T-helper 1 cell treated with Interleukin-12 subunit alpha and Interleukin-12 subunit beta and Interleukin-4 antibody, amounts not matched to agents 30 ng/mL and 1 ng/mL, for 36 hours (primary cell): ENCODE data around the gene CISD3. TPM values are rescaled to one million over a fixed set of nuclear protein-coding genes. Genes with fewer than 3 reads are reported as not detected.
"Not testable (repeated sequence)": the region's sequence is repeated elsewhere in the genome, so short reads cannot be mapped to it uniquely, and the experiment has no call there.

Experiments
- intact Hi-C: fragments of 100-400 bp; cut with micrococcal nuclease; formaldehyde crosslinking; loops from one replicate; pipeline ENCODE4 v1.15.1; 2024
- total RNA-seq: library from RNA; stranded (reverse); gene quantifications from 2 replicates; pipeline ENCODE4 v1.2.3, GENCODE V29; 2022

The CISD3 gene
- total RNA-seq, 1 donor from 2014 or later = 38.3 TPM

DNA sequence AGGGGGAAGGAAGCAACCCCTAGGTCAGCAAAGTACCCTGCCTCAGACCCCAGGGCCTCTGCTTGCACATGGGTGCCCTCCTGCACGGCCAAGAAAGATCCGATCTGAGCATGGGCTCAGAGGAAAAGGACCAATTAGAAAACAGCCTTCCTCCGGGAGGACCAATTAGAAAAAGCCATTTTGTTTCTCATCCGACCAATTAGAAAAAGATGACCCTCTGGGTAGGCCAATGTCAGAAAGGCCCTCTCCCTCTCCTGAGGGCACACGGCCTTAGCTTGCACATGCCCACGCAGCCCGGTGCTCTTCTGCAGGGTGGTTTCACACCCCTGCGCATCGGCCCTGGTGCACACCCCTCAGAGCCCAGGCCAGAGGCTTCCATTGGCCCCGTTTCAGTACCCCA lies 5.1 kb upstream of the CISD3 start:
- intact Hi-C loops = no loop called here

DNA sequence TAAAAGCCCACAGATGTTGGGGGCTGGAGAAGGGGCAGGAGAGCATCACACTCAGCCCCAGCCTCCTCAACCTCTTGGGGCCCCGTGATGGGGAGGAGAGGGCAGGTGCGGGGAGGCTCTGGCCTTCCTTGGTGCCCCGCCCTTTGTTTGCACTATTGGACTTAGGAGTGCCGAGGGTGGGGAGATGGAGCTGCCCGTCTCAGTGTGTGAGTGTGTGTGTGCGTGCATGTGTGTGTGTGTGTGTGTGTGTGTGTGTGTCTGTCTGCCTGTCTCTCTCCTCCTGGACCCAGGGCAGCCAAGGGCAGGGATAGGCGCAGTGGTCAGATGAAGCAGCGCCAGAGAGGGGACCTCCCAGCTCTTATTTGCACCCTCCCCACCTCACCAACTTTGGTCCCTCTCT lies 4.0 kb upstream of the CISD3 start:
- intact Hi-C loops = not testable (repeated sequence)

DNA sequence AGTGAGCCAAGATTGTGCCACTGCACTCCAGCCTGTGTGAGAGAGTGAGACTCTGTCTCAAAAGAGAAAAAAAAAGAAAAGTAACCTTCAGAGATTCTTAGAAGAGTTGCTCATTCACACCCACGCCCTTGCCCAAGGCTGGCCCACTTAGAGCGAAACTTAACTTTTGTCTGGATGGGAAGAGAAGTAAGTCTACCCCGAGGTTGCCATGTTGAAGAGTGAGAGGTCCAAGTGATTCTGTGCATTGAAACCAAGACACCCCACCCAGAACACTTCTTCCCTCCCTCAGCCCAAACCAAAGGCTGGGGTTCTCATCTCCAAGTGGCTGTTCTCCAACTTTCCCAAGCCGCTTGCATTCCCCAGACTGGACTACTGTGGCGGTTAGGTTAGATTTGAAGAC lies 2.4 kb upstream of the CISD3 start:
- intact Hi-C loops = loop anchor here (1.0 kb wide), 3 partner anchors 9 to 26 kb away; no protein-coding TSS in a partner anchor

DNA sequence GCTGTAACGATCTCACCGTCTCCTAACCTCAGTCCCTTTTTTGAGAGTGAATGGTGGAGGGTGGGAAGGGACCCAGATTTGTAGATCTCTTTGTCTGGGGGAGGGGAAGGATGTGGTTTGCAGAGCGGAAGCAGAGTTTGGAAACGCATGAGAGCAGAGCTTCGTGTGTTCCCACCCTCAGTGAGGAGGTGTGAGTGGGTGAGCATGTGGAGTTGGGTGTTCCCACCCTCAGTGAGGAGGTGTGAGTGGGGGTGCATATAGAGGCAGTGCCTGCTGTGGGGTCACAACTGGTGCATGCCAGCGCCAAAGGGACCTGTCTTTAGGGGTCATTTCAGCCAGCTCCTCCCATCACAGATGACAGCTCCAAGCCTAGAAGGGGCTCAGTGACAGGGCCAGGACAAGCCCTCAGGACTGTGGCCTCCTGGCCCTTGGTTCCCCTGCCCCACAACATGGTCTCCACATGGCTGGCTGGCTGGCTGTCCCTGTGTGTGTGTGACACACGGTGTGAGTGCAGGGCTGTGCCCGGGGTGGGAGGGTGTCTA lies 1.8 kb upstream of the CISD3 start:
- intact Hi-C loops = loop anchor here (1.0 kb wide), 3 partner anchors 10 to 27 kb away; no protein-coding TSS in a partner anchor

DNA sequence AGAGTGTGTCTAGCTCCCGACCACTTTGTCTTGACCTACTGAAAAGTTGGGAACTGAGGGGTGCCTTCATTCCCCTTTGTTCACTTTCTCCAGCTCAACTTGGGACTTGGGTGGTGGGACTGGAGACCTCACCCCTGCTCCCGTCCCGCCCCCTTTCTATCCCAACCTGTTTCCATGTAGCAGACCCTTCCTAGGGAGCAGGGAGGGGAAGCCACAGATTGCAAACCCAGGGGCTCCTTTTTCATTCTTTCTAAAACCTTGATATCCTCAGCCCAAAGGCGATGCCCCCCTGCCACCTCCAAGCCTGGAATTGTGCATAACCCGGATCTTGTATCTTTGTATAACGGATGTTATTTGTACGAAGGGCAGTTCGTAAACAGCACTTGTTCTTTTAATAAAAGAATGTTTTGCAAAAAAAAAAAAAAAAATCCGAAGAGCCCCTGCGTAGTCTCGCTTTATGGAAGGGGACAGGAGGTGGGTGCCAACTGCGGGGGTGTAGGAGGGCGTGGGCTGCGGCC lies 714 bp upstream of the CISD3 start:
- intact Hi-C loops = no loop called here

DNA sequence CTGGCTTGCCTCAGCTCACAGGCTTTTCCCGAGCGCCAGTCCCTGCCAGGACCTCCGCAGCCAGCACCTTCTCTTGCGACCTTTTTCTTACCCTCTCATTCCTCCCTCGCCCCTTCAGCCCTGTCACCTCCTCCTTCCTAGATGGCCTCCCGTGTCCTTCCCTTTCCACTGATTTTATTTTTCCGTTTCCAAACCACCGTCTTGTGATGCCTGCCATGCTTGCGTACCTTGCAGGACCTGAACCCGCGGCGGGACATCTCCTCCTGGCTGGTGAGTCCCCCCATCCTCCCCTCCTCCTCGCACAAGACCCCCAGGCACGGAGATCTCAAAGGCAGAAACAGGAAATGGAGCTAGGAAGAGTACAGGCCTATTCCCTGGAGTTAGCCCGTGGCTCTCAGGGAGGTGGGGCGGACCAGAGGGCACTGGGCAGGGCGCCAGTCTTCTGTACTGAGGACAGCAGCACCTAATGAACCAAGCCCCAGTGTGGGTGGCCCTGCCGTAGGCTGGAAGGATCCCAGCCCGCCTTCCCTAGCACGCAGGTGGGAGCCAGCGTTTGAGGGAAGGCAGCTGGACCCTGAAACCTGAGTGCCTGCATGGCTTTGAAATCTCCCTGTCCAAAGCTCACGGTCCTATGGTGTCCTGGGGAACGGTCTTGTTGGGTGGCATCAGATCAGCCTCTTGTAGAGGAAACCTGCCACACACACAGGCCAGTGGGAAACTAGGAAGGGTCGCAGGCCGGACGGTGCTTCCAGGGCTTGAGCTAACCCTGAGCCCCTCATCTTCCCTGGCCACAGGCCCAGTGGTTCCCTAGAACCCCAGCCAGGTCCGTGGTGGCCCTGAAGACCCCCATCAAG lies 612 bp downstream of the CISD3 start:
- intact Hi-C loops = loop anchor here (1.0 kb wide), 3 partner anchors 22 to 172 kb away; partner anchors contain the start of gene PSMB3

DNA sequence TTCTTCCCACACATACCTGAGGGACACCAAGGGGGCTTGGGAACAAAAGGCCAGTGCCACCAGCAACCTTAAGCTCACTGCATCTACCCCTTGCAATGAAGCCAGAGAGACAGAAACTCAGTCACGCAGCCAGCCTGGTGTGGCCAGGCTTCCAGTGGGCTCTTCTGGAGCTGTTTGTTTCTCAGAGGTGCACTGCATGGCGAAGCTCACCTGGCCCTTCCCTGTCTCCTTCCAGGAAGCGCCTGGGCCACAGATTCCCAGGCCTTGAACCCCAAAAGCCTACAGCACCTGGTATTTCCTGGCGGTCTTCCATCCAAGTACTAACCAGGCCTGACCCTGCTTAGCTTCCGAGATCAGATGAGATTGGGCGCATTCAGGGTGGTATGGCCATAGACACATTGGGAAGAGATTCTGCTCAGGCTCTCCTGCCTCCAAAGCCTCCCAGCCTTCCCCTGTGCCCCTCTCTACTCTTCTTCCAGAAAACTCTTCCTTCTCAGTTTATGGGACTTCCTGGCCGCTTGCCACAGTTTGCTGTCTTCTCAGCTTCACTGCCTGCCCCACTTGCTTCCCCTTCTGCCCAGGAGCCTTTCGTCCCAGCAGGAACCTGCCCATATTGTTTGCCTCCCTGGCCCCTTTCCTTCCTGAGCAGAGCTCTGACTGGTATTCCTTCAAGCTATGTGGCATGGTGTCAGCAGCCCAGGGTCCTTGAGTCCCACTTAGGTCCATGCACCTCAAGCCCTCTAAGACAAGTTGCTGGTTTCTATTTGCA lies 1.6 kb downstream of the CISD3 start:
- intact Hi-C loops = no loop called here

DNA sequence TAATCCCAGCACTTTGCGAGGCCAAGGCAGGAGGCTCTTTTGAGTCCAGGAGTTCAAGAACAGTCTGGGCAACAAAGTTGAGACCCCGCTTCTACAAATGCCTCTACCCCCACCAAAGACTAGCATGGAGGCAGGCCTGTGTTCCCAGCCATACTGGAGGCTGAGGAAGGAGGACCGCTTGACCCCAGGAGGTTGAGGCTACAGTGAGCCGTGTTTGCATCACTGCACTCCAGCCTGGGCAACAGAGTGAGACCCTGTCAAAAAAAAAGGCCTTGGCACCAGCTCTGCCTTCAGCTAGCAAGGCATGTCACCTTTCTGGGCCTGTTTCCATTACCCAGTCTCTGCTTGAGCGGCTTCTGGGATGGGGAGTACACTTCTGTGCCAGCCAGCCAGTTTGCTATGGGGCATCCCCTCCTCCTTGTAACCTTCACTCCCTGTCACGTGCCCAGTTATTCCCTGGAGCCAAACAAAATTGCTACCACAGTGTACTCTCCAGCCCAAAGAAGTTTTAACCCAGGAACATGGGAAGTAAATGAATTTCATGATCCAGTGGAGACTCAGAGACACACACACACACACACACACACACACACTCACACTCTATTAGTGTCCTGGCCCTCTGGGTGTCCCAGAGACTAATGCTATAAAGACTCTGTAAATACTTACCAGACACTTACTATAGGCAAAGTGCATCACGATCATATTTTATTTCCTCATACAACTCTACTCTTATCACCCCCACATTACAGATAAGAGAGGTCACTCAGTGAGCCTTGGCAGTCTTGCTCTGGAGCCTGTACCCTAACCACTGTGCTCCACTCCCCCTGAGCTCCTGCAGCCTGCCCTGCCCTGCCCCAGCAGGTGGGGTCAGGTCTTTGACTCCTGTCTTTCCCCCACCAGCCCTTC lies 2.5 kb downstream of the CISD3 start:
- intact Hi-C loops = no loop called here

DNA sequence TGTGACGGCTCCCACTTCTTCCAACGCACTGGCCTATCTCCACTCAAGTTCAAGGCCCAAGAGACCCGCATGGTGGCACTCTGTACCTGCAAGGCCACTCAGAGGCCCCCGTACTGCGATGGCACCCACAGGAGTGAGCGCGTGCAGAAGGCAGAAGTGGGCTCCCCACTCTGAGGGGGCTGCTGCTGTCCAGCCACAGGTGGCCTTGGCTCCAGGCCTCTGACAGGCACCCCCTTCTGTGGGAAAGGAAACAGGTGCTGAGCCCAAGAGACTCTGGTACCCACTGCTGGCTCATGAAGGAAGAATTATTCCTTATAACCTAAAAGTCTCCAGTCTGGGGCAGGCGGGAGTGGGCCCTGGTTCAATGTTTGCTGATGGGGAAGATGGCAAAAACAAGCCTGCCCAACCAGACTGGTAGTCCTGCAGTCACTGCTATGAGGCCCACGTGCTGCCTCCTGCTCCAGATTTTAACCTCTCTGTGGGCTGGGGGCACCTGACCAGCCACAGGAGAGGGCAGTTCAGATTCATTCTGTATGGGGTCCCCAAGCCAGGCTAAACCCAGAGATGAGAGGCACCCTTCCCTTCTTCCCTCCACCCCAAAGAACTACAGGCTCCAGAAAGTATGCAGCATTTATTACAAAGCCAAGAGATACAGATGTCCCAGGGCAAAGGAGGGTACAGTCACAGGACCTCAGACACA lies 3.3 kb downstream of the CISD3 start:
- intact Hi-C loops = no loop called here

DNA sequence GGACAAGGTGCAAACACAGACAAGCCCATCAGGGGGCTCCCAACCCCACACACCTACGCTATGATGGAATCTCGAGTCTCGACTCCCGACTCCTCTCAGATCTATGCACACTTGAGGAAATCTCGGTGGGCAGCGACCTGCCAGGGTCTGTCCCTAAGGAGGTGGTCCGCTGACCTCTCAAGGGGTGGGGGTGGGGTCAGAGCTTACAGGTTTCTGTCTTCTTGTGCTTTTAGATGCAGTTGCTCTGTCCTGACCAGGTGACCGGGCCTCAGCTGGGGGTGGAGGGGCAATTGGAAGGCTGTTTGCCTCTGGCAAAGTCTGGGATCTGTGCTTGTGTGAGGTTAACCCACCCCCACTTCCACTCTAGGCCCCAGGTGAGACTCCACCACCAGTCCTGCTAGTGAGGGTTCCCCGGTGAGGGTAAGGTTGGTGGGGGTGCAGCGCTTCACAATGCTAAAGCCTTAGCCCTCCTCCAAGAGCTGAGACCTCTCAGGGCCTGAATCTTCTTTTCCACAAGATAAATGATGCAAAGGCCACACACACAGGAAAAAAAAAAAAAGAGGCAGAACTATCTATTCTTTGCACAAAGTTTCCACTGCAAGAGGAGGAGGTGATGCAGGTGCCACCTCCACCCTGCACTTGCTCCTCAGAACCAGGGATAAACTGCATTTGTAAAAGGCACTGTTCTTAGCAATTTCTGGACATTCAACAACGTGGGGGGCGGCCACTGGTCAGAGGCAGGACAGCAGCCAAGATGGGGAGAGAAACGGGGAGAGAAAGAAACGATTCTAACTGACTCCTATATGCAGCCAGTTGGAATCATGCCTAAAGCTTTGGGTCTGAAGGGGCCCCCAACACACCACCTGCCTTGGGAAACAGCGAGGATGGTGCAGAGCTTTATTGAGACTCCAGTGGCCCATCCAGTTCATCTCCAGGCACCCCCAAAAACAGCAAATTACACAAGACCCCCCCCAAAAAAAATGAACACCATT lies 4.1 kb downstream of the CISD3 start:
- intact Hi-C loops = loop anchor here (1.0 kb wide), 1 partner anchor 176 kb away; no protein-coding TSS in a partner anchor

DNA sequence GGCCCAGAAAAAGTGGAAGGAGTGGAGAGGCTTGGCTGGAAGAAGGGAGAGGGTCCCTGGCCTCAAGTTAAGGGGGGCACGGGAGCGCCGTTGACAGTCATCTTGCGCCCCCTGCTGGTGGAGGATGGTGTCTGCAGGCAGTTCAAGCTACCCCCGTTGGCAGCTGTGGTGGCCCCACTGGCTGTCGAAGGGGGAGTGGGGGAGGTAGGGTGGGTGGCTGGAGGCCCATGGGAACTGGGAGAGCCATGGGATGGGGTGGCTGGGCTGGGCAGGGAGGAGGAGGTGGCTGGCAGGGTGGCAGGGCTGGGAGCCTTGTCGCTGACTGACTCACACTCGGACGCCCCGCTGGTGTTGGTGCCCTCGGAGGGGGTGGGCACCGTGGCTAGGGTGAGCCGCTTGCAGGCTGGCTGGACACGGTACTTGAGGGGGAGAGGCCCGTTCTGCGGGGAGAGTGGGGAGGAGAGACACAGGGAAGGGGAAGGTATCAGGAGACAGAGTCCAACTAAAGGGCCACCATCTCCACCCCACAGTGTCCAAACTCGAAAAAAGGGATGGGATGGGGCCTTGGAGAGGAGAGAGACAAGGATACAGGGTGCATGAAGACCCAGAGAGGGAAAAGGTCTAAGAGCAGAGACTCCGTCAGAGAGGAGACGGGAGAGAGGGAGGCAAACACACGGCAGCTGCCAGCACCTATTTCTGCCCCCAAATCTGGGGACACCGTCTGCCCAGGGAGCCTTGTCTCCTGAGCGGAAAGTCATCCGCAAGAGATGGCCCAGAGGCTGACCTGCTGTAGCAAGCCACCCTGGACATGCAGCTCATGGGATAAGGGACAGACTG lies 5.2 kb downstream of the CISD3 start:
- intact Hi-C loops = loop anchor here (1.0 kb wide), 2 partner anchors 58 to 243 kb away; no protein-coding TSS in a partner anchor

DNA sequence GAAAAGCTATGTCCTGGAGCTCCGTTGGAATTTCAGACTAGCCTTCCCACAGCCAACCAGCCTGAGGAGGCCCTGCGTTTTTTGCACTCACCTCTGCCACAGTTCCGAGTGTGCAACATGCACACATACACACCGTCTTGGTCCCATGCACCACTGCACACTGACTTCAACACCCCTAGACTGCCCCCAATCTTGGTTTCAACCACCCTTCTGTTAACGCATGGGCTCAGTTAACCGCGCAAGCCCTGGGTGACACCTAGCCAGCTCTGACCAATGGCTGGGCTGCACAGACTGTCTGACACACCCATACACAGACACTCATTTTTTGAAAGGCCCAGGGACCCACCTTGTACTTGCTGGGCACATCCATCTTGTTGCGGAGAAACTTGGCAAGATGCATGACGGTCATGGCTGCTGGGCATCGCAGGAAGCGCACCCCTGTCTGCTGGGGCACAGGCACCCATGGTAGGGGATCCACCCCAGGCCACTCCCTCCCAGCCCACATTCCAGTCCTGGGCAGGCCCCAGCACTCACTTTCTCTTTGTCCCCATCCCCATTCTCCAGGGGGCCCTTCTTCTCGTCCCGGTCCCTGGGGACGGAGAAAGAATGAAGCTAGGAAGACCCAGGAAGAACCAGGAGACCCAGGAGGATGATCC lies 8.0 kb downstream of the CISD3 start:
- intact Hi-C loops = no loop called here

DNA sequence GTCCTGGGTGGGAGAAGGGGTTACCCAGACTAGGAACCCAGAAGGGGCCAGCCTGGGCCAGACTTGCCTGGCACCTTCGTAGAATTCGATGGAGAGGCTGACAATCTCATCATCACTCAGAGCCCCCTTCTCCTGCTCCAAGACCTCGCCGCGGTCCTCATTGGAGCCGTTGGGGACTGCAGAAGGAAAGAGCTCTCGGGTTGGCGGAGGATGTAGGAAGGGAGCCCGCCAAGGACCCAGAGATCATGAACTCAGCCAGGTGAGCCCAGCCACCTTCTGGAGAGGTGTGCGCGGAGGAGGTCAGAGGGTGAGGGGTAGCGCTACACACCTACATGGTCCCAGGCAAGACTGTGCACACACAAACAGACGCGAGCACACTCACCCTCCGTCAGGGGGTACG lies 8.5 kb downstream of the CISD3 start:
- intact Hi-C loops = no loop called here

DNA sequence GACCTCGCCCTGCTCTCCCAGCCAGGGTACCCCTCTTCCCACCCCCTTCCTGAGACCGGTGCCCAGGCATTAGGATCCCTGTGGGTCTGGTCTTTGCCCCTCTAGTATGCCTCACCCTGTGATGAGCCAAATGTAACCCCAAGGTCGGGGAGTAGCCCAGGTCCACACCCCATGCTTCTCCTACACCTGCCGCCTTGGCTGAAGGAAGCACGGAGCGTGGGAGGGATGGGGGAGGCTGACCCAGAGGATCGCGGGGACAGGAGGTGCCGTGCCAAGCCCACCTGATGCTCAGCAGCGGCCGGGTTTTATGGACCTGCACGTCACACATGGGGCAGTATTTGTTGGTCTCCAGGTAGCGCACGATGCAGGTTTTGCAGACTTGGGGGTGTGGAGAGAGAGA lies 9.2 kb downstream of the CISD3 start:
- intact Hi-C loops = no loop called here

DNA sequence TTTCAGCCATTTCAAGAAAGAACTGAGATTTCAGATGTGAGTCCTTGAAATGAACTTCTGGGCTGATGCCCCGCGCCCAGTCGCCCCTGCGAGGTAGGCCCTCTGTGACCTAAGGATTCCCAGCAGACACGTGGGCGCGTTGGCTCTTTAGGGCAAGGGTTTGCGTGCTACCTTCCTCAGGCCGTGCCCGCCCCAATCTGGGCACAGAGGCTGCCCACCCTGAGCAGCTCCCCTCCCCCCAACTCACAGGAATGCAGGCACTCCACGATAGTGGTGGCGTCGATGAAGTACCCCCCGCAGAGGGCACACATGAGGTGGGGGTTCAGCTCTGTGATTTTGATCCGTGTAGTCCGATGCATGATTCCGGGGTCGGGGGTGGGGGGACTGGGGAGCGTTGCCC lies 9.9 kb downstream of the CISD3 start:
- intact Hi-C loops = no loop called here

DNA sequence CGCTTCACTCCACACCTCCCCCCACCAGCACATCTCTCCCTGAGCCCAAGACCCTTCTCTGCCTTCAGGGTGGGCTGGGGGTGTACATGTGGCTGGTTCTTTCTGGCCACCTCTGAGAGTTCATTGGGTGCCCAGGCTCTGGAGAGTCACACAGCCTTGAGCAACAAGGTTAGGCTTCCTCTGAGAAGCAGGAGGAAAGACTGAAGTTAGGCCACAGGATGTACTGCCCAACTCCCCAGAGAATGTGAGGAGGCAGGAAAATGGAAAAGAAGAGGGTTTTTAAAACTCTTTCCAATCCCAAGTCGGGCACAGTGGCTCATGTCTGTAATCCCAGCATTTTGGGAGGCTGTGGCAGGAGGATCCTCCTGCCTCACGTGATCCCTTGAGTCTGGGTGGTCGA lies 10.7 kb downstream of the CISD3 start:
- intact Hi-C loops = no loop called here

DNA sequence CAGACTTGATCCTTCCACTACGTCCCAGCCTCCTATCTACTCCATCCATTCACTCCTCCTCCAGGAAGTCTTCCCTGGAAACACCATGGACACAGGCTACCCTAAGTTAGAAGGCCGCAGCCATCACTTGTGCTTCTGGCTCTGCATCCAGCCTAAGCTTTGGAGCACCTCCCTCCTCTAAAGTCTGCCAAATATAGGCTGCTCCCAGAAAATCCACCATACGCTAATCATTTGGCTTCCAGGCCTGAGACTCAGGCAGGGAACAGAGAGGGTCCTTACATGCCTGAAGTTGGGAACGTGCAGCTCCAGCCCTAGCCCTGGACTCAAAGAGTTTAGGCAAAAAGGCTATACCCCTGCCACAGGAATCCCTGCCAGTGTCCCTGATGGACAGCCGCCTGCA lies 11.3 kb downstream of the CISD3 start:
- intact Hi-C loops = no loop called here
